Peyer's patch (tissue), 4 donors: ENCODE results near the gene CTSW.

ENCODE experiments used
- CTCF ChIP-seq, 6 experiments: fragments of 450-650 bp in 4 of 6; fragments of 200-600 bp in 2 of 6; sonication (generic) in 1 of 6; IDR thresholded peaks; one replicate each; pipeline ENCODE4 v1.5.1; 2017 to 2019; ENCODE audit warnings: antibody characterized with exemption in 6 of 6, mild to moderate bottlenecking in 3 of 6, moderate library complexity in 1 of 6
- POLR2A ChIP-seq, 2 donors: fragments of 450-650 bp; IDR thresholded peaks; one replicate each; pipeline ENCODE4 v1.5.1; 2017; ENCODE audit warnings: antibody characterized with exemption in 2 of 2, mild to moderate bottlenecking in 2 of 2, moderate library complexity in 2 of 2

GRCh38 chr11:65892661-65893317 is 13.2 kb downstream of the CTSW start:
- TF ChIP-seq CTCF (IDR thresholded peaks at IDR 0.05) (no peak), POLR2A (IDR thresholded peaks at IDR 0.05) (no peak)
